ENCODE data around the gene HCFC1R1.
A peak's percentile ranks its signal among the peaks of the same experiment; 100 is the strongest.

Gene HCFC1R1

DNA sequence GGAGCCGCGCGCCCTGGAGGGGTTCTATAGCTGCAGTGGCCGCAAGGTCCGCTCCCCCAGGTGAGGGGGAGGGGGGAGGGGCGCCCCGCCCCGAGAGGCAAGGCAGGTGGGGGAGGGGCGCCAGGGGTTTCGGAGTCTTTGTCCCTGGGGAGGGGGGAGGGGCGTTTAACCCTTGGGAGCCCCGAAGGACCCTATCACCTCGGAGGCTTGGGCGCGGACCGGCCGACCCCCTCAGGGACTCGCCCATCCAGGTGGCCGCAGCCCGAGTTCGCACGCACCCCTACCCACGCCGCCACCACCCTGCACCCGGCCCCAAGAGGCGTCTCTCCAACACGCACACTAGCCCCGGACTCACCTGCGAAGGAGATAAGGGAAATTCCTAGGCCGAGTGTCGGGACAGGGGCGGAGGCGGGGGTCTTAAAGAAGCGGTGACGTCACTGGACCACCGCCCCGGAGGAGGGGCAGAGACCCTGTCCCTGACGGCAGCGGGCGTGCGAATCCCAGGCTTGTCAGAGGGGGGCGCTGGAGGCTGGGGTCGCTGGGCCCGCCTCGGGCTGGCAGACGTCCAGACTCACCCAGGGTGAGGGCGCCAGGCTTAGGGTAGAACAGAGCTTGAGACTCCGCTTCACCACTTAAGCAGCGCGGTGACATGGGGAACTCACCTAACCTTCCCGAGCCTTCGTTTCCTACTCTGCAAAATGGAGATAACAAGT, 5.8 kb downstream of the HCFC1R1 start, which contains the start of gene CLDN6:
CLDN6 (minus strand) TSS at position 390 of the 713 bp plus-strand sequence. CDS start 2,162 bp downstream, outside the sequence.
- DNase-seq: no peak

DNA sequence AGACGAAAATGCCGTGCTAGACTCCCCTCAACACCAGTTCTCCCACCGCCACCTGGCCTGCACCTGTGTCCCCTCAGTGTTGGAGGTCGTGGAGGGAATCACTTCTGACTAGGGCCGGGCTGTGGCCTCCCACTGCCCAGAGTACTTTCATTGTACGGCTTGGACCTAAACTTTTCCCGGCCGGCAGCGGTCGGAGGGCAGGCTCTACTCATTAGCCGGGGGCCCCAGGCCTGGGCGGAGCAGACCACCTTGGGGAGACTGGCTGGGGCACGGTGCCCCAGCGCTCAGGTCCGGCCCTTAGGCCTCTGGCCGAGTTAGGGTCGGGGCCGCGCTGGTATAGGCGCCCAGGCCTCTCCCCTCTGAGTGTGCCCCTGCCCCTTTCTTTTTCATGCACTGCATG, 6.4 kb downstream of the HCFC1R1 start:
- DNase-seq: no peak

DNA sequence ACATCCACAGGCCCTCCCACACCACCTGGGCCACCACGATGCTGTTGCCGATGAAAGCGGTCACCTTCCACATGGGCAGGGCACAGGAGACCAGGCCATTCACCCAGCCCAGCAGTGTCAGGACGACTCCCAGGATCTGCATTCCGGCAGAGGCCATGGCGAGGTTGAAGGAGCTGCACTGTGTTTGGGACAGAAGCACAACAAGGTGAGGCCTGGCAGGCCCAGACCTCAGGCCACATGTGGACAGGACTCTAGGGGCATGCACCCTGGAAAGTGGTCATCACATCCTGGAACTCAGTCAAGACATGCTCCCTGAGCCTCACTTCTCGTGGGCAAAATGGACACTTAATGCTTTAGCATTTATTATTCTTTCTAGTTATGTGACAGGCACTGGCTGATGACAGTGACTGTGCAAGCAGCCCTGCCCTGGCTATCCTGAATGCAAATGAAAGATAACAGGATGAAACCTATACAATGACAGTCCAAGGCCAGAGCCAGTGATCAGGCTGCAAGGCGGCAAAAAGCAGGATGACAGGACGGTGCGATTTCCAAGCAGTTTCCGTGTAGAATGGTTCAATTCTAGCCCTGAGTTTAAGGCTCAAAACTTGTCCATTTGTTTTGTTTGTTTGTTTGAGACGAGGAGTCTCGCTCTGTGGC, 7.7 kb downstream of the HCFC1R1 start:
- DNase-seq: no peak

DNA sequence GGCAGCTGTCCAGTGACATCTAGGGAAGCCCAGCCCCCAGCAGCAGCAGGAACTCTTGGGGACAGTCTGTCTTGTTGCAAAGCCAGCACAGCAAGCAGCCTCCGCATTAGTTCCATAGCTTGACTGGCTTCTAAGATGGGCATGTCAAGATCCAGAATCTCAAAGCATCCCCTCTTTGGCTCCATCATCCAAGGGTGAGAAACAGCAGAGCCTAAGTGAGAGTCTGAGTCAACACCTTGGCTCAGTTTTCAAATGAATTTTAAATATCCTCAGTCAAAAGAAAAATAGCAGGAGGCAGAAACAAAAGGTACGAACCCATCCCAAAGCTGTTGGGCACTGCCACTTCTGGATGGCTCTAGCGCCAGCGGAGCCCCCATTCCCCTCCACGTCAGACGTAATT, 8.8 kb downstream of the HCFC1R1 start:
- no peak for DNase-seq

DNA sequence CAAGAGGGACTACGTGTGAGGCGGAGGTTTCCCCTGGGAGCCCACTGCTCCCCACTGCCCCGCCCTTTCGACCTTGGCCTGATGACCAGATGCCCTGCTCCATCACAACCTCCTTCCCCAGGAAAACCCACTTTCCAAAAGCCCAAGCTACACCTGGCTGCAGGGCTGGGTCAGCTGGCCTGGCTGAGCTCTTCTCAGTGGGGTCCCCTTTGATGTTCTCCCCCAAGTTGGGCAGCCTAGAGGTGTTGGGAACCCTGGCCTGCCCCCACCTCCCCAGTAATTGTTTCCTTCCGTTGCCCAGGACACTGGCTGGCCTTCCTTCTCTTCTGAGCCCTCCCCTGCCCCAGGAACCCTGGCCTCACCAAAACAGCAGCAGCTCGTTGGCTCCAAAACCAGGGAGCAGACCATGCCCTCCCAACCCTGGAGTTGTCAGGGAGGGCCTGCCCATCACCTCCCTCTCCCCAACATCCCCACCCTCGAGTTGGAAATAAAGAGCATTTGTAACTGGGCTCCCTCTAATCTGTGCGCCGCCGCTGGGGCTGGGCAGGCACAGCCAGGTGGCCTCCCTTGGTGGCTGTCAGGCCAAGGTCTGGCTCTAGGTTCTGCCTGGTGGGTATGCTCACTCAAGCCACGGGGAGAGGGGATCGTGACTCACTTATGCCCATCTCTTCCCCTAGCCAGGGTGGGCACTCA, 9.6 kb downstream of the HCFC1R1 start:
- no peak for DNase-seq

DNA sequence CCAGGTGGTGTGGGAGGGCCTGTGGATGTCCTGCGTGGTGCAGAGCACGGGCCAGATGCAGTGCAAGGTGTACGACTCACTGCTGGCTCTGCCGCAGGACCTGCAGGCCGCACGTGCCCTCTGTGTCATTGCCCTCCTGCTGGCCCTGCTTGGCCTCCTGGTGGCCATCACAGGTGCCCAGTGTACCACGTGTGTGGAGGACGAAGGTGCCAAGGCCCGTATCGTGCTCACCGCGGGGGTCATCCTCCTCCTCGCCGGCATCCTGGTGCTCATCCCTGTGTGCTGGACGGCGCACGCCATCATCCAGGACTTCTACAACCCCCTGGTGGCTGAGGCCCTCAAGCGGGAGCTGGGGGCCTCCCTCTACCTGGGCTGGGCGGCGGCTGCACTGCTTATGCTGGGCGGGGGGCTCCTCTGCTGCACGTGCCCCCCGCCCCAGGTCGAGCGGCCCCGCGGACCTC, 10.2 kb downstream of the HCFC1R1 start:
- DNase-seq: no peak

DNA sequence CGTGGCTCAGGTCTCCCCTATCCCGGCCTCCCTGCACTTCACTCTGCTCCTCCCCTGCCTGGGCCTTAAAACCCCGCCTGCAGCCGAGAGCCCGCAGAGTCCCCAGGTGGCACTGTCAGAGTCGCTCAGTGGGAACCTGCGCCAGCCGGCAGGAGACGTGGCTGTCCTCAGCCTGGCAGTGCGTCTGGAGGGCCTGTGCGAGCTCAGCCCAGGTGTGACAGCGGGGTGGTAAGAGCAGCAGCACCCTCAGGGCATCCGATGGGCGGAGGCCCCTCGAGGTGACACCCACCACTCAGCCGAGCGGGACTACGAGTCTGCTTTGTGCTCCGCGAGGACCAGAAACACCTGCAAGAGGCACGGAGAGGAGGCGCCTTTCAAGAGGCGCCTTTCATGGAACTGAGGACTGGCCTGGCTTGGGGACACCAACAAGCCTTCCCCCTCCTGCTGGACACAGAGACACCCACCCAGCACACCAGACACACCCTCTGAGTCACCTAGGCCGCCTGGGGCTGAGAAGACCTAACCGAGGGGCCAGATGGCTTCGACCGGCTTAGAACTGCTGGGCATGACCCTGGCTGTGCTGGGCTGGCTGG, 10.8 kb downstream of the HCFC1R1 start, which contains the start of gene CLDN9:
CLDN9 (plus strand) TSS at position 96 of the 593 bp plus-strand sequence; CDS start at position 536, 440 bp downstream.
- no peak for DNase-seq

DNA sequence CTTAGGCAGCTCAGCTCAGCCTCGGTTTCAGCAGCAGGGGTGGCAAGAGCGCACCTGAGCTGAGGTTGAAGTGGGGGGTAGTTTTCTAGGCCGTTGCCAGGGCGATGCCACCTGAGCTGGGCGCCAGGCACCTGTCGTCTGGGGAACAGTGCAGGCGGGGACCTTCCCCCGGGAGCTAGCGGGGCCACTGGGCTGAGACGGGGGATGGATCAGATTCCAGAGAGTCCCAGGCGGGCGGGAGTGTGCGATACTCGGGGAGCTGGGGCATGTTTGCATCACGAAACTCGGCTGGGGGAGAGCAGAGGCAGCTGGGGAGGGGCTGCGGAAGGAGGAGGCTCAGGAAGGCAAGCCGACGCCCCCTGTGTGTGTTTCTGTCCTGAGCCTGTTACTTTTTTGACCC, 11.5 kb downstream of the HCFC1R1 start:
- no peak for DNase-seq

DNA sequence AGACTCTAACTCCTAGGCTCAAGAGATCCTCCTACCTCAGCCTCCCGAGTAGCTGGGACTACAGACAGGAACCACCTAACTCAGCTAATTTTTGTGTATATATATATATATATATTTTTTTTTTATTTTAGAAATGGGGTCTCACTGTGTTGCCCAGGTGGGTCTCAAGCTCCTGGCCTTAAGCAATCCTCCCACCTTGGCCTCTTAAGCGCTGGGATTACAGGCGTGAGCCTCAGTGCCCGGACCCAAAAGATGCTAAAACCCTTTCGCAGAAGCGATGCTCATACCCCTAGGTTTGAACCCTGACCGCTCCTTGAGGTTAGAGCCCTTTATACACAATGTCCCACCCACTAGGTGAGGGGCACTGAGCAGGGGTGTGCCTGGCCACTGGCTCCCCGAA, 13.2 kb downstream of the HCFC1R1 start:
- DNase-seq: no peak

DNA sequence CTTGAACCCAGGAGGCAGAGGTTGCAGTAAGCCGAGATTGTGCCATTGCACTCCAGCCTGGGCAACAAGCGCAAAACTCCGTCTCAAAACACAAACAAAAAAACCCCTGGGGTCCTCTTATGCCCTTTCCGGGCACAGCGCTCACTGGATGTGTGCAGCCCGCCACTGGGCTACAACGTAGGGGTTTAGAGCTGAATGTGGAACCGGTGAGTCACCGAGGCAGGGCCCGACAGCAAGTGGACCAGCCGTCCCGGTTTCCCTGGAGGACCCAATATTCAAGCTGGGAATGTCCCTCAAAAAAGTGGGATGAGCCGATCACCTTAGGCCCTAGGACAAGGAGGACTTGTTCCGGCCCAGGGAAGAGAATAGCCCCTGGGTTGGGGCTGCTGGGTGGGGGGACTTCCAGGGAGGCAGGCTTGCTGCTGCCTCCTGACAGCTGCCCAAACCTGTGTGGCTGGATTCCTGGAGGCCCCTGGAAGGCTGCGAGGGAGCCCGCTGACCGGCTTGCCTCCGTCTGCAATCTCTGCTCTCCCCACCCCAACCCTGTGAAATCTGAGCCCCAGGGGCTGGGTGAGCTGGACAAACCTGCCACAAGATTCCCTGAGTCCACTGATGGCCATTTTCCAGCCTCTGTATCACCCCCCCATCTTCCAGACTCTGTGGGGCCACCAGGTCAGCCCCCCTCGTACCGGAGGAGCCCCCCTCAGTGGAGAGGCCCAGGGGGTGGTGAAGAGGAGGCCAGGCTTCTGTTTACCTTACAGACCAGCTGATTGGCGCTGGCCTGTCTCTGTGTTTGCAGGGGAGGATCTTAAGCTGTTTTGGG, 14.0 kb downstream of the HCFC1R1 start:
- no peak for DNase-seq

DNA sequence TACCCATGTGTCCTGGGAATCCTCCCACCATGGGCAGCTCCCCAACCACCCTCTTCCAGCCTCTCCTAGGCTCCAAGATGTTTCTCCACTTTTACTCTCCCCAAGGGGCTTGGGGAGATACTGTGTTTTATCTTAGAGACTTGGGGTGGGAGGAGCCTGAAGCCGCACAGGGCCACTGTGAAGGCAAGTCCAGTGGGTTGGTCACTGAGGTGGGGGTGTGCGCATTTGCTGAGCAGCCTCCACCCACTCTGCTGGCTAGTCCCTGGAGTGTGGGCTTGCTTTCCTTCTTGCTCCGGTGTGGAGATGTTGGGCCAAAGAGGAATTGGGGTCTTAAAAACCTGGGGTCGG, 15.1 kb downstream of the HCFC1R1 start:
- no peak for DNase-seq

DNA sequence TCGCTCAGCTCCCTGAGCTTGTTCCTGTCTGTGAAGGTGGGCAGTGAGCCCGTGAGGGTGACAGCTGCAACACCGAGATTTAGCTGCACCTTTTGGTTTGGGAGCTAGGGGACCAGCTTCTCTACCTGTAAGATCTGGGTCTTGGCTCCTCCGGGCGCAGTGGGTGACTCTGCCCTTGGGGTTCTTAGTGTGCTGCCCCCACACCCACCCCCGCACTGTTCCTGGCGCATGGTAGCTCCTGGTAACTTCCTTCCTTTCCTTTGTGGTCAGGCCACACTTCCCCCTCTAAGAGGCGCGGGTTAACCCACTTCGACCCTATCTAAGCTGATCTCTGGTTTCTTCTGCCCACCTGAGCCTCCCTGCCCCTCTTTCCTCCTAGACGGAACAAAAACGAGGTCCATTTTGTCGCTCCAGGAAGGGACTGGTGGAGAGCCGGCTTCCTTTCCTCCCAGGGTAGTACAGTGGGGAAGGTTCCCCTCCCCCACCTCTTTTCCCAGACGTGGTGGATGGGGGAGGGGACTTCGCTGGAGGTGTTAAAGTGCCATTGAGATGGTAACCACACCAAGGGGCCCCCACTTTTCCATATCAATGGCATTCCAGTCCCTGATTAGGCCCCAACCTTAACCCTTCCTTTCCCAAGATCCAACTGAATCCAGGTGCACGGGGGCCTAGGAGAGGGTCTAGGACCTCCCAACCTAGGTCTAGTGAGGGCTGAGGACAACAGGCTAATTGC, 15.6 kb downstream of the HCFC1R1 start:
- peak; percentile 90 for DNase-seq

DNA sequence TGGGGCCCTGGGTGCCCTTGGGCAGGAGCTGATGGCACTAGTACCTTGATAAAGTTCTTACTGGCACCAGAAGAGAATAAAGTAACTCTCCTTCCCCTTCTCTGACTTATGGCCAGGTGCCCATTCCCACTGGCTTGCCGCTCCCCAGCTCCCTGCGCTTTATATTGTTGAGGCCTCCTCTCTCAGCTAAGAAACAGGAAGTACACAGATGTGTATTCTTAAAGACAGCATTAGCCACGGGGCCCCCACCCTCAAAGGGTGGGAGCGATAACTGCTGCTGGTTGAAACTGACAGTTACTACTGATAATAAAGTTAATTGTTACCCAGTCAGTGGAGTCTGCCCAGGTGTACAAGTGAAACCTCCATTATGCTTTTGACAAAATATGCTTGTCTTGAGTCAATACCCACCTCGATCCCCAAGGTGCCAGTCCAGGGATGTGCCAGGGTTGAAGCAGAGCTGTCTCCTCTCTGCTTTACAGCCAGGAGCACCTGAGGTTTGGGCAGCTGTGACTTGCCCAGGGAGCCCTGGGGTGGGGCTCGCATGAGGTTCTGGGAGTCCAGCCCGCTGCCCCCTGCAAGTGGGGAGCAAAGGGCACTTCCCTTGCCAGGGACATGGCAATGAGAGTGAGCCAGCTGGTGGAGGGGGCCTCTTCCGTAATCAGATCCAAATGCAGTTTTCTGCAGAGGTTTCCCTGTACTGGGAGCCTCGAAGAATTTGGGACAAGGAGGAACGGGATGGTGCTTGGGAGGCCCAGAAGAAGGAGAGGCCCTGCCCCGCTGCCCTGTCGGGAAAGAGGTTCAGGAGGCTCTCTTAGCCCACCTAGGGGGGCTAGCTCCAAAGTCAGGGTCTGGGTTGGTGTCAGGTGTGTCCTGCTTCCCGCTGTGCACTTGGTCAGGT, 16.4 kb downstream of the HCFC1R1 start:
- peak; percentile 78 for DNase-seq

DNA sequence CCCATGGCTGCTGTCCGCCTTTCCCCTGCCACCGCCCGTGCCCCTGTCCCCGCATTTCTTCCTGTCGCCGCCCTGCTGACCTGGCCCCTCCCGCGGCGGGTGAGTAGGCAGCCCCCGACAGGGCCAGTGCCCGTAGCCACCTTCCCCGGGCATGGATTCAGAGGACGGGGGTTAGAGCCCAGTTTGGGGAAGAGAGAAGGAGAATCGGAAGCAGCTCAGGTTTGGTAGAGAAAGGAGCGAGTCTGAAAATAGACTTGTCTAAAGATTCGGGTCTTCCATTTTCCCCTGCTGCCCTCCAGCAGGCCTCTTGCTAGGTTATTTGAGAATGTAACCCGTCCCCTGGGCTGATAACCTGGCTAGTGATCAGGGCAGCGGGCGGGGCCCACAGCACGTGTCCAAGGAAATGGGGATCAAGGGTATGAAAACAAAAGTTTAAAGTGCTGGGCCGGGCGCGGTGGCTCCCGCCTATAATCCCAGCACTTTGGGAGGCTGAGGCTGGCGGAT, 18.9 kb downstream of the HCFC1R1 start:
- DNase-seq: peak; percentile 32

DNA sequence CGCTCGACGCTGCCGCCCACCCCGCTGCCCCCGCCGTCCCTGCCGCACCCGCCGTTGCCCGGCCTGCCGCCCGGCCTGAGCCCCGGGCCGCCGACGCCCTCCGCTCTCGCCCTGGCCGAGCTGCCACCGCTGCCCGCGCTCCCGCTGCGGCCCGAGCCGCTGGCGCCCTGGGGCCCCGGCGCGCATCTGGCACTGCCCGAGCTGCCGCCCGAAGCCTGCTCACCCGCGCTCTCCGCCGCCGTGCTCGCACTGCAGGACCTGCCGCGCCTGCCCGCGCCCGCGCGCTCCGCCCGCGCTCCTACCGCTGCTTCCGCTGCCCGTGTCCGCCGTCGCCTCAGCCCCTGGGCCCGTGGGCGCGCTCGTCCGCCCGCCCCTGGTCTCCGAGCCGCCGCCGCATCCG, 19.4 kb downstream of the HCFC1R1 start:
- DNase-seq: no peak

DNA sequence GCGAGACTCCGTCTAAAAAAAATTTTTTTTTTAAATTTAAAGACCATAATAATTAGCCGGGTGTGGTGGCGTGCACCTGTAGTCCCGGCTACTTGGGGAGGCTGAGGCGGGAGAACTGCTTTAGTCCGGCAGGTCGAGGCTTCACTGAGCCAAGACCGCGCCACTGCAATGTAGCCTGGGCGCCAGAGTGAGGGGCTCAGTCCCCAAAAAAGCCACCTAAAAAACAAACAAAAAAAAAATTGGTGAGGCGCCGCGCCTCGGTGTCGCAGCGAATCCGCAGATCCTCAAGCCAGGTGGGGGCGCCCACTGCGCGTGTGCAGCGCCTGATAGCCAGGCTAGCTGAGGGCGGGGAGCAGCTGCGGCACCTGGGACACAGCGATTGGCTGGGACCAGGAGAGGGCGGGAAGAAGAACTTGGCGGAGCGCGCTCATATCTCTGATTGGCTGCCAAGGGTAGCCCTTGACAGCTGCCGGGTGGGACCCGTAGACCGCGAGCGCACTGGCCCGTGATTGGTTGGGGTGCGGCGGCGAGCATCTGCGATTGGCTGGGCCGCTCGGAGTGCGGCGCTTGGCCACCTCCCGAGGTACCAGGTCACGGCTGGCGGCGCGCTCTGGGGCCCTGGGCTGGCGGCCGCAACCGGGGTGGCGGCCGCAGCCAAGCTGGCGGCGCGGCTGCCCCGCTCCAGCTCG, 20.0 kb downstream of the HCFC1R1 start:
- peak; percentile 96 for DNase-seq

DNA sequence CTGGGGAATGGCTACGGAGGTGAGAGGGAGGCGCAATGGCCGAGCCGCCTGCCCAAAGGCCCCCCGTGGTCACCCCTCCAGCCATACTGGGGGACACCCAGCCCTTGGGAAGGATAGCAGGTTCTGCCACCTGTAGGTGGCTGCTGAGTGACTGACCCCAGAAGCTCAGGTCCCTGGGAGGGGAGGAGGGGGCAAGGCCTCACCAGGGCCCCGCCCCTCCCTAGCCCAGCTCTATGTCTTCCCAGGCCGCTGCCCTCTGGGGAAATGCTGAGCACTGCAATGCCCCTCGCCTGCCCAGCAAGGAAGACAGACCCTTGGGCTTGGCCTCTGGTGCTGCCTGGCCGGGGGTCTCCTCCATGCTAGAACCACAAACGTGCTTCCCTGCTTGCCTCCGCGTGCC, 22.4 kb downstream of the HCFC1R1 start:
- no peak for DNase-seq

DNA sequence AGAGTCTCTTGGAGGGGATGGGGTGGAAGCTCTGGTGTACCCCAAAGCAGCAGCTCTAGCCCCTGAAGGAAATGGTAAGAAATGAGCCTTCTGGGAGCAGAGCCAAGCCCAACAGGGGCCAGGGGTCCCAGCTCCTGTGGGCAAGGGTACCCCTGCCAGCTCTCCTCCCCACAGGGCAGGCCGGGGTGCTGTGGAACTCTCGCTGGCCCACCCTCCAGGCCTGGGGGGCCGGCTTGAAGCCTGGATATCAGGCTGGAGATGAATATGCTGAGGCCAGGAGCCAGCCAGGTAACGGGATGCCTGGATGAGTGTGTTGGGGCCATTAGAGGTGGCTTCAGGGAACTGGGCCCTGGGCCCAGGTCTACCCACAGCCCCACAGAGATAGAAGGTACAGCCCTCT, 23.2 kb downstream of the HCFC1R1 start:
- DNase-seq: no peak

DNA sequence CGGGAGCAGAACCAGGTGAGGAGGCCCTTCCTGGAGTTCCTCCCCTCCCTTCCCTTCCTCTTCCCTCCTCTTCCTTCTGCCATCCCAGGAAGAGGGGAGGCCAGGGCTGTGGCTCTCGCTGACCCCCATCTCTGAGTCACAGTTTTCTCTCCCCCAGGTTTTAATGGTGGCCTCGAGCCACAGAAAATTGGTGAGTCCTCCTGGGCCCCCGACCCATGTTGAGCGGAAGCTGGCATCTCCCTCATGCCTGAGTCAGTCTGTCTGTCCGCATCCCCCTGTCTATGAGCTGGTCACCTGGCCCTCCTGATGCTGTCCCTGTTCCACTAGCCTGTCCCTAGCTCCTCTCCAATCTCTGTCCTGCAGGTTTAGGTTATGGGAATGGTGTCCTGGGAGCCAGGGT, 23.8 kb downstream of the HCFC1R1 start:
- DNase-seq: no peak

DNA sequence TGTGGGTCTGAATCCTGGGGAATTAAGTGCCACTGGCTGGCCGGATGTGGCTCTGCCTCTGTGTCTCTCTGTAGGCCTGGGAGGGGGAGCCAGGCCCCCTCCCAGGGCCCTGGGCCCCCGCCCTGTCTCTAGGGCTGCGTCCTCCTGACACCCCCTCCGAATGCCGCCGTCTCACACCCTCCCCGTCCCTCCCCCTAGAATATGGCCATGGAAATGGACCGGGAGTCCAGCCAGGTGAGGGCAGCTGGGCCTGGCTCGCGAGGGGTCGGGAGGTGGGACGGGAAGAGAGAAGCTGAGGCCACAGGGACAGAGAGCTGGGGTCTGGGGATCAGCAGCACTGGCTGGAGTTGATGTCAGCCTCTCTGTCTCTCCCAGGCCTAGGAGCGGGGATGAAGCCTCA, 27.4 kb downstream of the HCFC1R1 start:
- DNase-seq: no peak
